GM13976 (cell line): Measurements from ENCODE around the gene ENKD1.
"Not testable (repeated sequence)": the region's sequence is repeated elsewhere in the genome, so short reads cannot be mapped to it uniquely, and the experiment has no call there.

Experiments
- DNase-seq: peaks from one replicate; pipeline ENCODE4 v3.0.0; 2012; ENCODE audit warnings: low spot score
- CTCF ChIP-seq: IDR thresholded peaks from 2 replicates; pipeline ENCODE4 v1.5.1; 2012; ENCODE audit warnings: borderline replicate concordance, mild to moderate bottlenecking; ENCODE audit not compliant: insufficient read depth; ENCODE audit errors: extremely low read depth, missing control alignments, control extremely low read depth
- in situ Hi-C: fragments of 300-500 bp; cut with MboI; formaldehyde crosslinking; loops from one replicate; pipeline ENCODE4 v1.12.0; 2022; ENCODE audit warnings: low sequenced_read_pairs, mixed read lengths, inconsistent platforms; ENCODE audit not compliant: unreplicated experiment

The ENKD1 gene

GRCh38 chr16:67699265-67699664 is 32.7 kb upstream of the ENKD1 start:
- in situ Hi-C loops = loop anchor here (25.0 kb wide), 1 partner anchor 338 kb away; no protein-coding TSS in a partner anchor
- no peak for DNase-seq
- no peak for TF ChIP-seq CTCF

GRCh38 chr16:67697422-67698185 is 31.1 kb upstream of the ENKD1 start:
- in situ Hi-C loops = loop anchor here (25.0 kb wide), 1 partner anchor 340 kb away; no protein-coding TSS in a partner anchor

GRCh38 chr16:67694611-67695010 is 28.1 kb upstream of the ENKD1 start:
- in situ Hi-C loops = loop anchor here (25.0 kb wide), 1 partner anchor 343 kb away; no protein-coding TSS in a partner anchor
- TF ChIP-seq CTCF = no peak
- no peak for DNase-seq

More at GRCh38 chr16:67697422-67698185, 31.1 kb upstream of the ENKD1 start:
- DNase-seq = no peak
- no peak for TF ChIP-seq CTCF

GRCh38 chr16:67693517-67694285 is 27.2 kb upstream of the ENKD1 start:
- DNase-seq = not testable (repeated sequence)
- in situ Hi-C loops = loop anchor here (25.0 kb wide), 1 partner anchor 344 kb away; no protein-coding TSS in a partner anchor

- peak; percentile 29 for DNase-seq
- in situ Hi-C loops = loop anchor here (25.0 kb wide), 1 partner anchor 352 kb away; no protein-coding TSS in a partner anchor
- no peak for TF ChIP-seq CTCF
Observed at GRCh38 chr16:67685388-67686112, 19.0 kb upstream of the ENKD1 start.

- no peak for DNase-seq
- TF ChIP-seq CTCF = no peak
- in situ Hi-C loops = loop anchor here (25.0 kb wide), 1 partner anchor 354 kb away; no protein-coding TSS in a partner anchor
Observed at GRCh38 chr16:67683767-67684166, 17.2 kb upstream of the ENKD1 start.
